Measurements from ENCODE around the gene BBS1.
"Not testable (repeated sequence)": the region's sequence is repeated elsewhere in the genome, so short reads cannot be mapped to it uniquely, and the experiment has no call there.

The BBS1 gene

DNA sequence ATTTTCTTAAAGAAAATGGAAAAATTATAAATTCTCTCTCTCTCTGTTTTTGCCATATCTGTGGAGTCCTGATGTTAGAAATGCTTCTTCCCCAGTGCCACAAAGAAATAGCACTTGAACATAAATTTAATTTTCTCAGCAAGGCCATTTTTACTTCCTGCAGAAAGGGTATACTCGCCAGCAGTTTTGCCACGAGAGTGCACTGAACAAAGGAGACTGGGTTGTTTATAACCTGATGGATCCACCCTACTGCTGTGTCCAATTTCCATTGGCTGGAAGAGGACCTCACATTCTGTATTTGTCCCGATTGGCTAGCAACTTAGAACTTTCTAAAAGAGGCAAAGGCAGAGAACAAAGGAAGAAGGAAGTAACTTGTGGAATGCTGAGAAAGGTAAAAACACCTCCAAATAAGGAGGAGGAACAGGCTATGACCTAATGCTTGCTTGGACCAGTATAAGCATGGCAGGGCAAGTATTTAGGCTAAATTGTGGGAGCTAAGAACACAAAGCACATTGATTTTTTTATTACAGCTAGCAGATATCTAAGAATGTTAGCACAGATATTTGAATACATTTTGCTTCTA, 72.2 kb downstream of the BBS1 start:
- DNase-seq, result not testable (repeated sequence)
